AG10803 (cell line): Measurements from ENCODE around the gene EHBP1.
"Not testable (repeated sequence)": the region's sequence is repeated elsewhere in the genome, so short reads cannot be mapped to it uniquely, and the experiment has no call there.

Experiments
- DNase-seq: peaks from one replicate; pipeline ENCODE4 v3.0.0; 2010; ENCODE audit warnings: low read depth
- H3K4me3 ChIP-seq: 2 replicates; pipeline ENCODE4 v1.5.1; 2011; ENCODE audit warnings: mild to moderate bottlenecking, low read length, control low read depth
- CTCF ChIP-seq: conservative IDR thresholded peaks from 2 replicates; pipeline ENCODE4 v1.5.1; 2011; ENCODE audit warnings: mild to moderate bottlenecking, low read length, control low read depth, inconsistent platforms

Gene EHBP1

GRCh38 chr2:62704654-62705006 lies 883 bp upstream of the EHBP1 start:
- peak overlapping the region; percentile 65 for H3K4me3 ChIP-seq
- DNase-seq: no peak
- TF ChIP-seq CTCF: no peak

- DNase-seq: peak; percentile 83
- TF ChIP-seq CTCF: peak; percentile 27
- H3K4me3 ChIP-seq: peak overlapping the region; percentile 86
Measured at GRCh38 chr2:62705859-62706720, 577 bp downstream of the EHBP1 start.

- no peak for DNase-seq
- peak overlapping the region; percentile 86 for H3K4me3 ChIP-seq
- TF ChIP-seq CTCF: no peak
Measured at GRCh38 chr2:62706721-62707521, 1.4 kb downstream of the EHBP1 start.

- H3K4me3 ChIP-seq: peak overlapping the region; percentile 86
- DNase-seq: no peak
- TF ChIP-seq CTCF: no peak
Measured at GRCh38 chr2:62708751-62709150, 3.2 kb downstream of the EHBP1 start.

GRCh38 chr2:62711832-62712494 lies 6.5 kb downstream of the EHBP1 start:
- no peak for TF ChIP-seq CTCF
- no peak for DNase-seq
- no peak overlapping the region for H3K4me3 ChIP-seq

GRCh38 chr2:62713196-62713595 lies 7.7 kb downstream of the EHBP1 start:
- not testable (repeated sequence) for H3K4me3 ChIP-seq, DNase-seq

- no peak overlapping the region for H3K4me3 ChIP-seq
- TF ChIP-seq CTCF: no peak
- peak; percentile 10 for DNase-seq
Measured at GRCh38 chr2:62713837-62714236, 8.3 kb downstream of the EHBP1 start.
